ENCODE results near the gene DGKB.

DNA sequence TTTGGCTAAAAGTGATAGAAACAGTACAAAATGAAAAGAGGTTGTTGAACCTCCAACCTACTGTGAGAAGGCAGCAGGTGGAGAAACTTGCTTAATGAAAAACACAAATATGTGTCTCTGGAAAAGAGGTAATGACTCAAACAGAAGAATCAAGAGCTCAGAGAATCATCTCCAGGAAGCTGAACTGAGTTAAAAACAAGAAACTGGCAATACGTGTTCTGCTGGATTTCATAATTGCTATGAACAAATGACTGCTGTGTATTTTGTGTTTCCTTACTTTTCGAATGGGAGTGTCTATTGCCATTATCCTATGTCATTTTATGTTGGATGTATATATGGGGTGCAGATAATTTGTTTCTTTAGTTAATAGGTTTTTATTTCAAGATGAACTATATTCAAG, 401.1 kb downstream of the DGKB start:
- no peak for TF ChIP-seq YY1 (IDR thresholded peaks at IDR 0.05; ENCODE audit: insufficient read depth, insufficient read length)
- TF ChIP-seq ZNF274 (IDR thresholded peaks at IDR 0.05; ENCODE audit: low read depth, low read length) = no peak
- TF ChIP-seq SUZ12 (IDR thresholded peaks at IDR 0.05; ENCODE audit: extremely low read depth, insufficient read depth, insufficient read length) = no peak

Data from NT2/D1 (cell line).